Measurements from ENCODE around the gene MTCL1.

GRCh38 chr18:8703781-8704301 is 1.5 kb upstream of the MTCL1 start:
- TF ChIP-seq TEAD4 (IDR thresholded peaks at IDR 0.05; ENCODE audit: low read depth, low read length) (no peak), RXRA (IDR thresholded peaks at IDR 0.05; ENCODE audit: insufficient read depth, low read depth, low read length) (no peak), POLR2A (IDR thresholded peaks at IDR 0.05; ENCODE audit: control extremely low read depth in 1 of 2, low read depth in 2 of 2, low read length in 2 of 2) (no peak), HDAC6 (IDR thresholded peaks at IDR 0.05; ENCODE audit: low read depth, low read length) (no peak)
